Neural crest cell (in vitro differentiated cells): ENCODE data around the gene PCNX2. TPM values are rescaled to one million over a fixed set of nuclear protein-coding genes. Genes with fewer than 3 reads are reported as not detected.
"Not testable (repeated sequence)": the region's sequence is repeated elsewhere in the genome, so short reads cannot be mapped to it uniquely, and the experiment has no call there.

Experiments used
- DNase-seq: peaks from one replicate; pipeline ENCODE4 v3.0.0; 2021; ENCODE audit warnings: low read depth, mixed read lengths, low spot score
- H3K27ac Mint-ChIP-seq: one replicate; pipeline ENCODE4 v1.8.0; 2021; ENCODE audit warnings: mild to moderate bottlenecking, mixed read lengths; ENCODE audit not compliant: unreplicated experiment
- H3K27me3 Mint-ChIP-seq: 2 replicates; pipeline ENCODE4 v1.8.0; 2021; ENCODE audit warnings: low read depth, mild to moderate bottlenecking, mixed read lengths
- H3K36me3 Mint-ChIP-seq: 2 replicates; pipeline ENCODE4 v1.8.0; 2021; ENCODE audit warnings: low read depth, mild to moderate bottlenecking, mixed read lengths
- H3K4me1 Mint-ChIP-seq: 2 replicates; pipeline ENCODE4 v1.8.0; 2021; ENCODE audit warnings: mixed read lengths
- H3K4me3 Mint-ChIP-seq: one replicate; pipeline ENCODE4 v1.8.0; 2021; ENCODE audit warnings: mild to moderate bottlenecking, mixed read lengths
- H3K9me3 Mint-ChIP-seq: 2 replicates; pipeline ENCODE4 v1.8.0; 2021; ENCODE audit warnings: mixed read lengths
- CTCF ChIP-seq: fragments of 200-600 bp; sonication (generic); conservative IDR thresholded peaks from 2 replicates; pipeline ENCODE4 v1.5.0; 2021; ENCODE audit warnings: antibody characterized with exemption, mild to moderate bottlenecking
- total RNA-seq: library from RNA; stranded (reverse); gene quantifications from 2 replicates; pipeline ENCODE4 v1.2.1, GENCODE V29; 2021

The PCNX2 gene
- total RNA-seq, 1 donor from 2014 or later = 13.6 TPM

- Mint-ChIP-seq H3K27me3 (no peaks in the 10 kb centered on the region), H3K27ac (peak overlapping the region; percentile 57), H3K4me1 (peaks cover 10% of the 10 kb centered on the region), H3K36me3 (peaks cover 29% of the 10 kb centered on the region), H3K9me3 (peaks cover 5% of the 10 kb centered on the region), H3K4me3 (no peak overlapping the region)
- no peak for DNase-seq
- no peak for TF ChIP-seq CTCF
These were observed 114.7 kb downstream of the PCNX2 start for GRCh38 chr1:233180641-233181364.

GRCh38 chr1:233179638-233180037 lies 115.9 kb downstream of the PCNX2 start:
- H3K27ac Mint-ChIP-seq, H3K9me3 Mint-ChIP-seq, H3K4me3 Mint-ChIP-seq, DNase-seq, H3K27me3 Mint-ChIP-seq, H3K4me1 Mint-ChIP-seq: not testable (repeated sequence)
- peaks cover 31% of the 10 kb centered on the region for H3K36me3 Mint-ChIP-seq

- H3K27ac Mint-ChIP-seq = no peak overlapping the region
- H3K4me3 Mint-ChIP-seq = no peak overlapping the region
- no peaks in the 10 kb centered on the region for H3K4me1 Mint-ChIP-seq
- DNase-seq = no peak
- TF ChIP-seq CTCF = peak; percentile 40
- peaks cover 14% of the 10 kb centered on the region for H3K9me3 Mint-ChIP-seq
- peaks cover 41% of the 10 kb centered on the region for H3K36me3 Mint-ChIP-seq
- H3K27me3 Mint-ChIP-seq = no peaks in the 10 kb centered on the region
These were observed 123.3 kb downstream of the PCNX2 start for GRCh38 chr1:233172201-233172600.

- H3K36me3 Mint-ChIP-seq = peaks cover 37% of the 10 kb centered on the region
These were observed 124.8 kb downstream of the PCNX2 start for GRCh38 chr1:233170741-233171140.

GRCh38 chr1:233168384-233168783 lies 127.1 kb downstream of the PCNX2 start:
- H3K4me1 Mint-ChIP-seq = no peaks in the 10 kb centered on the region
- H3K9me3 Mint-ChIP-seq = peaks cover 19% of the 10 kb centered on the region
- no peaks in the 10 kb centered on the region for H3K27me3 Mint-ChIP-seq
- TF ChIP-seq CTCF = no peak
- no peak for DNase-seq
- no peak overlapping the region for H3K4me3 Mint-ChIP-seq
- peaks cover 42% of the 10 kb centered on the region for H3K36me3 Mint-ChIP-seq
- no peak overlapping the region for H3K27ac Mint-ChIP-seq

More at GRCh38 chr1:233170741-233171140, 124.8 kb downstream of the PCNX2 start:
- H3K4me1 Mint-ChIP-seq = no peaks in the 10 kb centered on the region
- no peak overlapping the region for H3K4me3 Mint-ChIP-seq
- H3K27me3 Mint-ChIP-seq = no peaks in the 10 kb centered on the region
- no peak for TF ChIP-seq CTCF
- no peak overlapping the region for H3K27ac Mint-ChIP-seq
- H3K9me3 Mint-ChIP-seq = peaks cover 13% of the 10 kb centered on the region
- DNase-seq = no peak

- Mint-ChIP-seq H3K27ac (no peak overlapping the region), H3K4me1 (no peaks in the 10 kb centered on the region), H3K36me3 (peaks cover 35% of the 10 kb centered on the region), H3K27me3 (no peaks in the 10 kb centered on the region), H3K9me3 (peaks cover 16% of the 10 kb centered on the region), H3K4me3 (no peak overlapping the region)
- no peak for TF ChIP-seq CTCF
- DNase-seq = no peak
These were observed 128.6 kb downstream of the PCNX2 start for GRCh38 chr1:233166896-233167295.
